ENCODE measurements around the gene GDPD5. TPM values are rescaled to one million over a fixed set of nuclear protein-coding genes. Genes with fewer than 3 reads are reported as not detected.

Gene GDPD5
- total RNA-seq, 1 experiment from 2014 or later: 7.8 TPM

DNA sequence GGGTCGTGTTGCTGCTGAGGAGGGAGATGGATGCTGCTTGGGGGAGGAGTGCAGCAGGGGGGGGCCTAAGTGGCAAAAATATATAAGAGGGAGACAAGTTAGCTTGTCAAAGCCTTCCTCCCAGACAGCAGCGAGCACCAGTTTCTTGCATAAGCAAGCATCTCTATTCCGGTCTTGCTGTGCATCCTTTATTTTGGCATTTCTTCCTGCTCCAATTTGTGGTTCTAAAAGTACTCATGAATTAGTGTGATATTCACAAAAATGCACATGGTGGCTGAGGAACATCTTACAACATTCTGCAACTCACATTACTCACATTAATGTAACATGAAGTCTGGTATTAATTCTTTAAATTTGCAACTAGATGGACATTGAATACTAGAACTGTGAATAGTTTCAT, 32.1 kb downstream of the GDPD5 start:
- Histone ChIP-seq H2BK20ac (ENCODE audit: low read depth, low read length, poor library complexity, severe bottlenecking) (no peak overlapping the region), H3K27me3 (ENCODE audit: insufficient read depth, low read length) (no peaks in the 10 kb centered on the region), H2AFZ (ENCODE audit: low read length) (no peak overlapping the region), H3K18ac (ENCODE audit: insufficient read length, low read depth, low read length) (no peak overlapping the region), H3K23ac (ENCODE audit: insufficient read length, low read depth, low read length) (no peak overlapping the region), H4K91ac (ENCODE audit: insufficient read length, low read depth, low read length) (no peak overlapping the region), H2BK12ac (ENCODE audit: insufficient read length, low read depth, low read length) (no peak overlapping the region), H3K27ac (ENCODE audit: insufficient read length, low read depth, low read length) (no peak overlapping the region), H3K56ac (ENCODE audit: insufficient read length, low read depth, low read length) (no peak overlapping the region), H3K9me3 (ENCODE audit: control insufficient read depth, low read depth, low read length) (no peaks in the 10 kb centered on the region), H3K14ac (ENCODE audit: insufficient read depth, low read length) (no peak overlapping the region), H3K4me2 (ENCODE audit: insufficient read depth, insufficient read length, low read length) (no peak overlapping the region), H2BK5ac (ENCODE audit: insufficient read length, low read length) (no peak overlapping the region), H2BK120ac (ENCODE audit: low read depth, low read length, poor library complexity, severe bottlenecking) (no peak overlapping the region), H3K79me2 (ENCODE audit: insufficient read depth, low read length) (no peaks in the 10 kb centered on the region), H3K79me1 (ENCODE audit: insufficient read depth, low read depth, low read length, poor library complexity, severe bottlenecking) (no peaks in the 10 kb centered on the region), H3K9ac (ENCODE audit: extremely low read depth, insufficient read length, low read length) (no peak overlapping the region), H3K23me2 (ENCODE audit: insufficient read length, low read depth, low read length, poor library complexity, severe bottlenecking) (no peaks in the 10 kb centered on the region), H4K8ac (replicated peaks; ENCODE audit: insufficient read length, low read depth, low read length) (no peak overlapping the region), H3K4me1 (ENCODE audit: insufficient read depth, low read length) (peaks cover 2% of the 10 kb centered on the region; the same call in 1 of the 2 replicates), H3T11ph (ENCODE audit: low read length) (no peak overlapping the region), H2AK5ac (ENCODE audit: insufficient read length, low read length) (no peak overlapping the region), H4K5ac (ENCODE audit: insufficient read length, low read depth, low read length) (no peak overlapping the region), H3K4ac (ENCODE audit: low read depth, low read length) (no peak overlapping the region), H2BK15ac (ENCODE audit: low read depth, low read length) (no peak overlapping the region), H4K20me1 (ENCODE audit: control insufficient read depth, insufficient read depth, insufficient read length) (no peaks in the 10 kb centered on the region)
- Mint-ChIP-seq H3K36me3 (ENCODE audit: insufficient read depth in 1 of 3, low read depth in 3 of 3) (no peaks in the 10 kb centered on the region), H3K4me3 (no peak overlapping the region; a peak in 1 of 5 replicates), H3K27me3 (ENCODE audit: low read depth) (no peaks in the 10 kb centered on the region), H3K9me3 (no peaks in the 10 kb centered on the region), H3K4me1 (peaks cover 26% of the 10 kb centered on the region in 2 experiments), H3K27ac (no peak overlapping the region; a peak in 1 of 7 replicates)
- no peak for DNase-seq
- TF ChIP-seq CTCF (conservative IDR thresholded peaks at IDR 0.05): no peak
- WGBS (ENCODE audit: extremely low coverage, insufficient read length, low lambda C conversion rate): no CpG with 5 or more reads among the region's 3 CpGs
